HEK293 (cell line): ENCODE results near the gene NDST1.

Experiments
- CTCF ChIA-PET: fragments of 350-600 bp; formaldehyde crosslinking; extraction: SDS; loops from one replicate; lab custom pipeline; 2021; ENCODE audit warnings: antibody characterized with exemption; lab: Yijun Ruan, JAX
- POLR2A ChIA-PET: fragments of 300-600 bp; formaldehyde crosslinking; extraction: SDS; loops from one replicate; lab custom pipeline; 2020; ENCODE audit warnings: antibody characterized with exemption, inconsistent platforms; lab: Yijun Ruan, JAX
- H3K27ac ChIP-seq: fragments of 200-500 bp; sonication (Bioruptor generic); 2 replicates; pipeline ENCODE4 v1.5.1; 2014; ENCODE audit warnings: low read depth, low read length, control low read depth, inconsistent platforms; ENCODE audit errors: extremely low read depth
- H3K36me3 ChIP-seq, 2 experiments: fragments of 200-500 bp in 1 of 2; sonication (Bioruptor generic) in 1 of 2; 1 replicate in 1 of 2; 2 replicates in 1 of 2; pipeline ENCODE4 v1.5.1; 2014 to 2017; ENCODE audit warnings: inconsistent platforms in 2 of 2, low read length in 2 of 2; ENCODE audit not compliant: control insufficient read depth in 2 of 2, insufficient read depth in 1 of 2
- H3K4me1 ChIP-seq: fragments of 200-500 bp; sonication (Bioruptor generic); 2 replicates; pipeline ENCODE4 v1.5.1; 2014; ENCODE audit warnings: mild to moderate bottlenecking, low read length, inconsistent platforms; ENCODE audit not compliant: control insufficient read depth, insufficient read depth
- H3K4me3 ChIP-seq: 2 replicates; pipeline ENCODE4 v1.5.1; 2011; ENCODE audit warnings: low read depth, mild to moderate bottlenecking, control low read depth, low read length, moderate library complexity
- H3K9me3 ChIP-seq: fragments of 200-500 bp; sonication (Bioruptor generic); 2 replicates; pipeline ENCODE4 v1.5.1; 2014; ENCODE audit warnings: low read depth, low read length, inconsistent platforms; ENCODE audit not compliant: control insufficient read depth, insufficient read depth
- KLF10 ChIP-seq: fragments of 450-650 bp; IDR thresholded peaks from 2 replicates; pipeline ENCODE4 v1.5.1; 2018; ENCODE audit warnings: missing biosample characterization, mild to moderate bottlenecking, missing genetic modification characterization
- REPIN1 ChIP-seq: fragments of 450-650 bp; formaldehyde crosslinking; IDR thresholded peaks from 2 replicates; pipeline ENCODE4 v1.5.1; 2017; ENCODE audit warnings: missing biosample characterization, missing genetic modification characterization, low read depth
- SALL2 ChIP-seq: fragments of 450-650 bp; formaldehyde crosslinking; IDR thresholded peaks from 2 replicates; pipeline ENCODE4 v1.5.0; 2017; ENCODE audit warnings: missing biosample characterization, mild to moderate bottlenecking, missing genetic modification characterization, borderline replicate concordance
- ZFHX2 ChIP-seq: fragments of 450-650 bp; formaldehyde crosslinking; conservative IDR thresholded peaks from 2 replicates; pipeline ENCODE4 v1.5.1; 2016; ENCODE audit warnings: missing biosample characterization, missing genetic modification characterization
- ZNF10 ChIP-seq: fragments of 450-650 bp; formaldehyde crosslinking; IDR thresholded peaks from 2 replicates; pipeline ENCODE4 v1.5.1; 2017; ENCODE audit warnings: missing biosample characterization, missing genetic modification characterization
- ZNF121 ChIP-seq: fragments of 450-650 bp; formaldehyde crosslinking; IDR thresholded peaks from 2 replicates; pipeline ENCODE4 v1.5.1; 2016; ENCODE audit warnings: missing biosample characterization, missing genetic modification characterization
- ZNF366 ChIP-seq: fragments of 450-650 bp; formaldehyde crosslinking; conservative IDR thresholded peaks from 2 replicates; pipeline ENCODE4 v1.5.1; 2016; ENCODE audit warnings: missing biosample characterization, missing genetic modification characterization
- ZNF621 ChIP-seq: fragments of 450-650 bp; formaldehyde crosslinking; IDR thresholded peaks from 2 replicates; pipeline ENCODE4 v1.5.1; 2017; ENCODE audit warnings: missing biosample characterization, missing genetic modification characterization
- ZNF768 ChIP-seq: fragments of 450-650 bp; formaldehyde crosslinking; IDR thresholded peaks from 2 replicates; pipeline ENCODE4 v1.5.1; 2018; ENCODE audit warnings: missing biosample characterization, mild to moderate bottlenecking, missing genetic modification characterization
- ZSCAN23 ChIP-seq: fragments of 450-650 bp; formaldehyde crosslinking; IDR thresholded peaks from 2 replicates; pipeline ENCODE4 v1.5.1; 2016; ENCODE audit warnings: missing biosample characterization, missing genetic modification characterization
- TF ChIP-seq, protein P1 (sequence below): fragments of 450-650 bp; formaldehyde crosslinking; IDR thresholded peaks from 2 replicates; pipeline ENCODE4 v1.5.1; 2016; ENCODE audit warnings: missing biosample characterization, missing genetic modification characterization
- TF ChIP-seq, protein P2 (sequence below): fragments of 450-650 bp; formaldehyde crosslinking; IDR thresholded peaks from 2 replicates; pipeline ENCODE4 v1.5.1; 2016; ENCODE audit warnings: missing biosample characterization, missing genetic modification characterization
- TF ChIP-seq, protein P3 (sequence below): fragments of 450-650 bp; formaldehyde crosslinking; IDR thresholded peaks from 2 replicates; pipeline ENCODE4 v1.5.1; 2017; ENCODE audit warnings: missing biosample characterization, missing genetic modification characterization
- TF ChIP-seq, protein P4 (sequence below): fragments of 450-650 bp; formaldehyde crosslinking; IDR thresholded peaks from 2 replicates; pipeline ENCODE4 v1.5.1; 2016; ENCODE audit warnings: missing biosample characterization, missing genetic modification characterization

The NDST1 gene

DNA sequence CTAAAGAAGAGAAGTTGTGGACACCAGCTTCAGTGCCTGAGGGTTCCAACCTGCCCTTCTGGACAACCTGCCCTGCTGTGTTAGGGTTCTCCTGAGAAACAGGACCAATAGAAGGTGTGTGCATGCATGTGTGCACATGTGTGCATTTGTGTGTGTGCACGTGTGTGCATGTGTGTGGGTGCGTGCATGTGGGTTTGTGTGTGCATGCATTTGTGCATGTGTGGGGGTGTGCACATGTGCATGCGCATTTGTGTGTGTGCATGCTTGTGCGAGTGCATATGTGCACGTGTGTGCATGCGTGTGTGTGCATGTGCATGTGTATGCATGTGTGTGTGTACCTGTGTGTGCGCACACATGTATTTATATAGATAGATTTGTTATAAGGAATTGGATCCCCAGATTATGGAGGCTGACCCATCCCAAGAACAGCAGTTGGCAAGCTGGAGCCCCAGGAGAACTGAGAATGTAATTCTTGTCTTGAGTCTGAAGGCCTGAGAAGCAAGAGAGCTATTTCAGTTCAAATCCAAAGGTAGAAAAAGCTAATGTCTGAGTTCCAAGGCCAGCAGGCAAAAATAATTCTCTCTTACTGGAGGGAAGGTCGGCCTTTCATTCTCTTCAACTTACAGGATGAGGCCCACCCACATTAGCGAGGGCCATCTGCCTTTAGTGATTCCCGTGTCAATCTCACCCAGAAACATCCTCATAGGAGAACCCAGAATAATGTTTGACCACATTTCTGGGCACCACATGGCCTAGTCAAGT lies 69.6 kb downstream of the NDST1 start:
- no peak overlapping the region for H3K27ac ChIP-seq
- no peaks in the 10 kb centered on the region for H3K36me3 ChIP-seq
- H3K4me1 ChIP-seq: no peaks in the 10 kb centered on the region
- TF ChIP-seq ZNF10 (tag by site-specific recombination): 0 out of 2 replicates have a peak, but pooled peaks have one; percentile 15
- TF ChIP-seq, protein P1, sequence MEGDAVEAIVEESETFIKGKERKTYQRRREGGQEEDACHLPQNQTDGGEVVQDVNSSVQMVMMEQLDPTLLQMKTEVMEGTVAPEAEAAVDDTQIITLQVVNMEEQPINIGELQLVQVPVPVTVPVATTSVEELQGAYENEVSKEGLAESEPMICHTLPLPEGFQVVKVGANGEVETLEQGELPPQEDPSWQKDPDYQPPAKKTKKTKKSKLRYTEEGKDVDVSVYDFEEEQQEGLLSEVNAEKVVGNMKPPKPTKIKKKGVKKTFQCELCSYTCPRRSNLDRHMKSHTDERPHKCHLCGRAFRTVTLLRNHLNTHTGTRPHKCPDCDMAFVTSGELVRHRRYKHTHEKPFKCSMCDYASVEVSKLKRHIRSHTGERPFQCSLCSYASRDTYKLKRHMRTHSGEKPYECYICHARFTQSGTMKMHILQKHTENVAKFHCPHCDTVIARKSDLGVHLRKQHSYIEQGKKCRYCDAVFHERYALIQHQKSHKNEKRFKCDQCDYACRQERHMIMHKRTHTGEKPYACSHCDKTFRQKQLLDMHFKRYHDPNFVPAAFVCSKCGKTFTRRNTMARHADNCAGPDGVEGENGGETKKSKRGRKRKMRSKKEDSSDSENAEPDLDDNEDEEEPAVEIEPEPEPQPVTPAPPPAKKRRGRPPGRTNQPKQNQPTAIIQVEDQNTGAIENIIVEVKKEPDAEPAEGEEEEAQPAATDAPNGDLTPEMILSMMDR (tag by site-specific recombination): no peak
- TF ChIP-seq ZNF121: no peak
- no peak for TF ChIP-seq ZNF768 (tag by site-specific recombination)
- TF ChIP-seq, protein P2, sequence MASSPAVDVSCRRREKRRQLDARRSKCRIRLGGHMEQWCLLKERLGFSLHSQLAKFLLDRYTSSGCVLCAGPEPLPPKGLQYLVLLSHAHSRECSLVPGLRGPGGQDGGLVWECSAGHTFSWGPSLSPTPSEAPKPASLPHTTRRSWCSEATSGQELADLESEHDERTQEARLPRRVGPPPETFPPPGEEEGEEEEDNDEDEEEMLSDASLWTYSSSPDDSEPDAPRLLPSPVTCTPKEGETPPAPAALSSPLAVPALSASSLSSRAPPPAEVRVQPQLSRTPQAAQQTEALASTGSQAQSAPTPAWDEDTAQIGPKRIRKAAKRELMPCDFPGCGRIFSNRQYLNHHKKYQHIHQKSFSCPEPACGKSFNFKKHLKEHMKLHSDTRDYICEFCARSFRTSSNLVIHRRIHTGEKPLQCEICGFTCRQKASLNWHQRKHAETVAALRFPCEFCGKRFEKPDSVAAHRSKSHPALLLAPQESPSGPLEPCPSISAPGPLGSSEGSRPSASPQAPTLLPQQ: no peak
- TF ChIP-seq ZNF366 (tag by site-specific recombination): no peak
- TF ChIP-seq, protein P3, sequence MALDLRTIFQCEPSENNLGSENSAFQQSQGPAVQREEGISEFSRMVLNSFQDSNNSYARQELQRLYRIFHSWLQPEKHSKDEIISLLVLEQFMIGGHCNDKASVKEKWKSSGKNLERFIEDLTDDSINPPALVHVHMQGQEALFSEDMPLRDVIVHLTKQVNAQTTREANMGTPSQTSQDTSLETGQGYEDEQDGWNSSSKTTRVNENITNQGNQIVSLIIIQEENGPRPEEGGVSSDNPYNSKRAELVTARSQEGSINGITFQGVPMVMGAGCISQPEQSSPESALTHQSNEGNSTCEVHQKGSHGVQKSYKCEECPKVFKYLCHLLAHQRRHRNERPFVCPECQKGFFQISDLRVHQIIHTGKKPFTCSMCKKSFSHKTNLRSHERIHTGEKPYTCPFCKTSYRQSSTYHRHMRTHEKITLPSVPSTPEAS (tag by site-specific recombination): peak; percentile 91
- TF ChIP-seq, all 188 proteins: peak for 2
- H3K4me3 ChIP-seq: no peak overlapping the region
- no peaks in the 10 kb centered on the region for H3K9me3 ChIP-seq
- ChIA-PET POLR2A (no interaction called here), CTCF (no interaction called here)

DNA sequence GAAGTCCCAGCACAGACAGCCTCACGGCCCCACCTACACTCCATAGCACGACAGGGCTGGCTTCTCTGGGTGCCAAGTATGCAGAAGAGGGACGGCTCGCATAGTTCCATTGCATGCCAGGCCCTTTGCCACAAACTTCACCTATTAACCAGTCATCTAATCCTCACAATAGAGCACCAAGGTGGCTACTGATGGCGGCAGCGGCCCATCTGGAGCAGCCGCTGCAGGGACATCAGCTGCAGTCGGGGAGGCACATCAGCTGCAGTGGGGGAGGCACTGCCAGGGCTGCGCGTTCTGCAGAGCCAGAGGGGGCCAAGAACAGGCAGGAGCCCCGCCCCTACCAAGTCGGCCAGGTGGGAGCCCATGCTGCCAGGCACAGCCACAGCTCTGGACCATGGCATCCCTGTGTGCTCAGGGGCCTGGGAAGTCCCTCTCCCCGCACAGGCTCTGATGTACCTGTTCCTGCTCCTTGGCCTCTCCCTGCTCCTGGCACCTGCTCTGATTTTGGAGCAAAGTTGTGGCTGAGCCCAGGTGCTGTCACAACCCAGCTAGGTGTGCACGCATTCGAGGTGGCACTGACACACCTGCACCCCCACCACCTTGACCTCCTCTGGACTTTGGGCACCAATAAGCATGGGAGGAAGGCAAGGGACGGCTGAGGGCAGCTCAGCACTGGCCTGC lies 71.0 kb downstream of the NDST1 start:
- Histone ChIP-seq H3K4me3 (no peak overlapping the region), H3K36me3 (no peaks in the 10 kb centered on the region), H3K4me1 (no peaks in the 10 kb centered on the region), H3K27ac (no peak overlapping the region), H3K9me3 (no peaks in the 10 kb centered on the region)
- CTCF ChIA-PET: interaction anchor here (0.7 to 2.9 kb wide), 2 partner anchors 18 to 33 kb away, joined by 3 to 14 read pairs; no protein-coding TSS in a partner anchor
- POLR2A ChIA-PET: no interaction called here
- TF ChIP-seq, protein P2: no peak
- TF ChIP-seq SALL2 (no peak), ZNF621 (tag by site-specific recombination) (no peak), REPIN1 (tag by site-specific recombination) (no peak), ZSCAN23 (no peak)

DNA sequence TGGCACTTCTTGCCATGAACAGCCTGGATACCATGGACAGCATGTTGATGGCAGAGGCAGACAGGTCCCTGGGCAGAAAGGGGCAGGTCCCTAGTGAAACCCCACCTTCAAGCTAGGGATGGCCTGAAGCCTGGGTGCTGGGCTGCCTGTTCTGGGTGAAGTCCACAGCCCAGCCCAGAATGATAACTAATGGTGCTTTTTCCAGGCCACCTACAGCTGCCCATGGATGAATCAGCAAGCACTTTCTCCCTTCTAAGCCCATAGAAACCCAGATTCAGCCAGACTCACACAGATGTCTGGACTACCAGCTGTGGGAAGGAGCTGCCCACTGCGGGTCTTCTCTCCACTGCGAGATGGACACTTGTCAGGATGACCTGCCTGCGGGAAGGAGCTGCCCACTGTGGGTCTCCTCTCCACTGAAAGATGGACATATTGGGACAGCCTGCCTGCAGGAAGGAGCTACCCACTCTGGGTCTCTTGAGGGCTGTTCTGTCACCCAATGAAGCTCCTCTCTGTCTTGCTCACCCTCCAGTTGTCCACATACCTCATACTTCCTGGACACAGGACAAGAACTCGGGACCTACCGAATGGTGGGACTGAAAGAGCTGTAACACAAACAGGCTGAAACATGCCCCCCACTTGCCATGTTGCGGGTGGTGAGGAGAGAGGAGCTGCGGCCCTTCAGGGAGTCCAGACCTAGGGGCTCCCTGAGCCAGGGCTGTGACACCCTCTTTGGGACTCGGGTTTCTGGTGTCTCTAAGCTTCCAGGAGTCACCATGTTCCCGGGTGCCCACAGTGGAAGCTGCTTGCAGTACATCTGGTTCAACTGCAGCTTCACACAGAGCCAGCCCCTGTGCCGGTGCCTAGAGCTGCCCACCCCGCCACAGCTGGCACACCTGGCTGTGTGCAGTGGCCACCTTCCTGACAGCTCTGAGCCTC lies 71.8 kb downstream of the NDST1 start:
- CTCF ChIA-PET: interaction anchor here (0.7 to 2.9 kb wide), 4 partner anchors 18 to 267 kb away, joined by 3 to 14 read pairs (median 3); no protein-coding TSS in a partner anchor
- no peak overlapping the region for H3K4me3 ChIP-seq
- no peak for TF ChIP-seq KLF10 (tag by site-specific recombination)
- TF ChIP-seq ZFHX2 (tag by site-specific recombination): no peak
- TF ChIP-seq, protein P1 (tag by site-specific recombination): no peak
- TF ChIP-seq, protein P4, sequence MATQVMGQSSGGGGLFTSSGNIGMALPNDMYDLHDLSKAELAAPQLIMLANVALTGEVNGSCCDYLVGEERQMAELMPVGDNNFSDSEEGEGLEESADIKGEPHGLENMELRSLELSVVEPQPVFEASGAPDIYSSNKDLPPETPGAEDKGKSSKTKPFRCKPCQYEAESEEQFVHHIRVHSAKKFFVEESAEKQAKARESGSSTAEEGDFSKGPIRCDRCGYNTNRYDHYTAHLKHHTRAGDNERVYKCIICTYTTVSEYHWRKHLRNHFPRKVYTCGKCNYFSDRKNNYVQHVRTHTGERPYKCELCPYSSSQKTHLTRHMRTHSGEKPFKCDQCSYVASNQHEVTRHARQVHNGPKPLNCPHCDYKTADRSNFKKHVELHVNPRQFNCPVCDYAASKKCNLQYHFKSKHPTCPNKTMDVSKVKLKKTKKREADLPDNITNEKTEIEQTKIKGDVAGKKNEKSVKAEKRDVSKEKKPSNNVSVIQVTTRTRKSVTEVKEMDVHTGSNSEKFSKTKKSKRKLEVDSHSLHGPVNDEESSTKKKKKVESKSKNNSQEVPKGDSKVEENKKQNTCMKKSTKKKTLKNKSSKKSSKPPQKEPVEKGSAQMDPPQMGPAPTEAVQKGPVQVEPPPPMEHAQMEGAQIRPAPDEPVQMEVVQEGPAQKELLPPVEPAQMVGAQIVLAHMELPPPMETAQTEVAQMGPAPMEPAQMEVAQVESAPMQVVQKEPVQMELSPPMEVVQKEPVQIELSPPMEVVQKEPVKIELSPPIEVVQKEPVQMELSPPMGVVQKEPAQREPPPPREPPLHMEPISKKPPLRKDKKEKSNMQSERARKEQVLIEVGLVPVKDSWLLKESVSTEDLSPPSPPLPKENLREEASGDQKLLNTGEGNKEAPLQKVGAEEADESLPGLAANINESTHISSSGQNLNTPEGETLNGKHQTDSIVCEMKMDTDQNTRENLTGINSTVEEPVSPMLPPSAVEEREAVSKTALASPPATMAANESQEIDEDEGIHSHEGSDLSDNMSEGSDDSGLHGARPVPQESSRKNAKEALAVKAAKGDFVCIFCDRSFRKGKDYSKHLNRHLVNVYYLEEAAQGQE (tag by site-specific recombination): peak; percentile 87
- POLR2A ChIA-PET: no interaction called here
- no peak overlapping the region for H3K27ac ChIP-seq
- no peaks in the 10 kb centered on the region for H3K9me3 ChIP-seq
- H3K4me1 ChIP-seq: no peaks in the 10 kb centered on the region
- H3K36me3 ChIP-seq: no peaks in the 10 kb centered on the region
